ENCODE data around the gene VPS33B.

- TF ChIP-seq CTCF (conservative IDR thresholded peaks at IDR 0.05; ENCODE audit: low read length): no peak
- no peak for TF ChIP-seq EZH2phosphoT487 (IDR thresholded peaks at IDR 0.05; ENCODE audit: borderline replicate concordance)
Observed at GRCh38 chr15:91007266-91007665, 15.1 kb downstream of the VPS33B start.

Data from Loucy (cell line).